AML-193 (cell line): ENCODE measurements around the gene GSTM3.
"Not testable (repeated sequence)": the region's sequence is repeated elsewhere in the genome, so short reads cannot be mapped to it uniquely, and the experiment has no call there.

Experiments
- DNase-seq, 2 experiments: peaks; one replicate each; lab custom pipeline; 2025; lab: John Stamatoyannopoulos, UW

The GSTM3 gene

DNA sequence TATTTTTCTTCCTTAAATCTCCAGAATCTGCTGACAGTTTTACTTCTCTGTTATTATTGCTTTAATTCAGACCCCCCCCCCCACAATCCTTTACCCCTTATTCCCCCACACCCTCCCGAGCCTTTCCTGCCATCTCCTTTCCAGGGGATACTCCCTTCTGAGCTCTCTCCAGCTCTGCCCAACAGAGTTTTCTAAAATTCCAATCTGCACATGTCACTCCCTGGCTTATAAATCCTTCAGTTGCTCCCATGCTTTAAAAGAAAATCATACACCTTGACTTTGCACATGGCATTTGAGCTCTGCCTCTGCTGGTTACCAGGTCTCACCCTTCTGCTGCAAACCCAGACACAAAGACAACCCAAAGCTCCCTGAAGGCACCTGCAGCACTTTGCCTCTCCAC lies 34.6 kb upstream of the GSTM3 start:
- DNase-seq = no peak

DNA sequence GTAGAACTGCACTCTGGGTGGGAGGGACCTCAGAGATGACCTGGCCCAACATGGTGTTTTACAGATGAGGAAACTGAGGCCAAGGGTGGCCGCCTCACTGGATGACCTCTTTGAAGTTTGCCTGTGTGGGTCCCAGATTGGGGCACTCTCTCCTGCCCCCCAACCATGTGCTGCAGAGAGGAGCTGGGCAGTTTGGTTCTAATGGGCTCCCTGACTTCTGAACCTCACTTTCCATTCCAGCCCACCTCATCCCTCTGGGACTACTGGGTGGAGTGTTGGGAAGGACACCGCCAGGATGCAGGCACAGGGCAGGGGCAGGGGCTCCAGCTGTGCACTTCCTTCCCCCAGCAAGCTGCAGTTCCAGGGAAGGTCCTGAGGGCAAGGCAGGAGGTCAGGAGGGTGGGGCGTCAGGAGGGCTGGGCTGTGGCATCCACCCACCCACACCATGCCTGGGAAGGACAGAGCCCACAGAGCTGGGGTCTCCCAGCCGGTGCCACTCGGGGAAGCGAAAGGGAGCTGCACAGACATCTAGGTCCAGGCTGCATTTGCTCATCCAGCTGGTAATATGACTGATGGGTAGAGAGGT lies 33.2 kb upstream of the GSTM3 start:
- DNase-seq = no peak

DNA sequence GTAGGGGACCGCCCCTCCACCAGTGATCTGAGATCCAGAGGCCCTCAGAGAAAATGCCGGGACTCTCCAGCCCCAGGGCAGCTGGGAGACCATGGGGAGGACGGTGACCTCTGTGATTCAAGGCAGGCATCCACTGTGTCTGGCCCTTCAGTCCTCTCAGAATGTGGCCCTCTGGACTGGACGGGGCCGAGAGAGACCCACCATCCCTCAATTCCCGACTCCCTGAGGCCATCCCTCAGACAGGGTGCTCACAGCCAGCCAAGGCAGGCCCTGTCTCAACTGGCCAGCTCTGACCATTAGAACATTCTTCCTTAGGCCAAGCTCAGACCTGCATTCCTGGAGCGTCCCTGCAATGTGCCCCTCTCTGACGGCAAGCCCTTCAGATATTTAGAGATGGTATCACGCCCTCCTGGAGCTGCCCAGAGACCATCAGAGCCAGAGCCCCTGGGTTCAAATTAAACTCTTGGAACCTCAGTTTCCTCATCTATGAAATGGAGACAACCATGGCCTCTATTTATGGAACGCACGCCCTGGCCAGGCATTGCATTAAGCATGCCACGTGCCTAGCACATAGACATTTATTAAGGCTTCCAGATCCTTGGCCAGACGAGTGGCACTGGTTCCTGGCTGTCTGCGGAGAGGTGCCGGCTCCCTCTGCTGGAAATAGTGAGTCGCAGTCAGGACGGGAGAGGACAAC lies 32.5 kb upstream of the GSTM3 start:
- peak; percentile 73 to 77 for DNase-seq

DNA sequence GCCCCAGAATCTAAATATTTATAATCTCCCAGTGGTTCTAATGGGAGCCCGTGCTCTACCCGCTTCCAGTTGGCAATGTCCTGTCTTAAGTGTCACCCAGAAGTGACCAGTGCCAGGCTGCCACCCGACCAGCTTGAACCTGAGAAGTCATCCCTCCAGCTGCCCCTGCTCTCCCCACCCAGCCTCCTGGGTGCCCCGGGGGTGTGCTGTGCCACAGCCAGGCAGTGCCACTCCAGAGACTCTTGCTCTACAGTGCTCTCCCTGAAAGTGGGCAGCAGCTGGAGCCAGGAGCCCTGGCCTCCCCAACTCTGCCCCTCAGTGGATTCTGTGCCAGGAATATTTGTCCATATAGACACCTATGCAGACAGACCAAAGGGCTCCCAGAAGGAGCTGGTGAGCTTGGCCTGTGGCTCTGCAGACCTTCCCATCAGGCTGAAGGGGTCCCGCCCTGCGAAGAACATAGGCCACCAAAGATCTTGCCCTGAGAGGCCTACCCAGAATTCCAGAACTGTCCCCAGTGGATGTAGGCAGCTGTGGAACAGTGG lies 31.9 kb upstream of the GSTM3 start:
- DNase-seq = no peak

DNA sequence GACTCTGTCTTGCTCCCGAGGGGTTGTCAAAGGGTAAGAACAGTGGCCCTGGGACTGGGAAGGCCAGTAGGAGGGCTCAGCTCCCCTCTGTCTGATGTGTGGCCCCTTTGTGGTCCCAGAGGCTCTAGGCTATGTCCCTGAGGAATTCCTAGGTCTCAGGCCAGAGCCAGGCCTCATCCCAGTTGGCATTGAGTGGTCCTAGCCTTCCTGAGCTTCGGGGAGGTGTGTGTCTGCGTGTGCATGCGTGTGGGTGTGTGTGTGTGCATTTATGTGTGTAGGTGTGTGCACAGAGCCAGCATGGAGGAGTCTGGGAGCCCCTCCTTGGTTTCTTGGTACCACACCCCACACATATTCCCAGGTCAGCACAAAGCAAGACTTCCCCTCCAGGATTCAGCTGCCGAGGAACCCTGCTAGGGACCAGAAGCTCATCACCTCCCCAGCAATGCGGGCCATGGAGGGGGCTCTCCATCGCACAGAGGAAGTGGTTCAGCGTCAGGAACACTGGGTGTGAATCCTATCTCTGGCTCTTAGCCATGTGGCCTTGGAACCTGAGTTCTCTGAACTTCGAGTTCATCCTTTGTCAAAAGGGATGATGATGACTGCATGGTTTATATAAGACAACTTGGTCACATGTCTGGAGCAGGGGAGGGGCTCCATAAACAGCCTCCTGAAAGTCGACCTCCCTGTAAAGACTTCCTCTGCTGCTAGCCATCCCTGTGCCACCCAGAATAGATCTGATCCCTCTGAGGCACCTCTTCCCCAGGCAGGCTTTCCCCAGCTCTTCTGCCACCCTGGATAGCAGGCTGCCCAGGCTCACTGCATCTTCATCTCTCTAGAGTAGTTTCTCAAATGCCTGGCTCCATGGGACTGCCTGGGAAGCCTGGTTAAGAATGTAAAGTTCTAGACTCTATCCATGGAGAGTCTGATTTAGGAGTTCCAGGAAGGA lies 31.1 kb upstream of the GSTM3 start:
- no peak for DNase-seq

DNA sequence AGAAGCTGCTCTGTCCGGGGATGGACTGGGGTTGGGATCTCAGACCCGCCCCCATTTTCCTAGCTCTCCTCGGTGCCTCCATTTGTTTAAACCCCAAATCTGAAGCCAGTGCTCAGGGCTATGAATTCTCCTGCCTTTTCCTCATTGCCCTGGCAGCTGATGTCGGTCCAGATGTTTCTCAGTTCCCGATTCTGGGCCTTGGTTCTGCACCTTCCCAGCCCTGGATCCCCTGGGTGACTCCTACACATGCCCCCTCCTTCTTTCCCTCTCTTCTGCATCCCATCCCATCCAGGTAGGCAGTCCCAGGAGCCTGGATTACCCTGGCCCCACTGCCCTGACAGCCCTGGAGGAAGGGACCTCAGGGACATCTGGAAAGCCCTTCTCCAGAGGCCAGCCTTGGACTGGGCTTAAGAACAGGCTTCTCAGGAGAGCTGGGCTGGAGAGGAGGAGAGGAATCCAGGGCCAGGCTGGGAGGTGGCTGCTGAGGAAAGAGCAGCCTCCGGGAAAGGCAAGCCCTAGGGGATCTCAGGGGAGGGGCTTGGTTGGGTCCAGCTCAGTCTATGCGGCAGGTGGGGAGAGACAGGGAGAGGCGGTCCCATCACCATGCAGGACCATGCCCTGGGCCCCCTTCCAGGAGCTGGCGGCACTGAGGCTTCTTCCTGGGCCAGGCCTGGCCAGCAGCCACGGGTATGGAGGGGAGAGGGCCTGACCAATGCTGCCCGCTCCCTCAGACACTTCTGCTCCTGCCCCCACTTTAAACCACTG lies 29.7 kb upstream of the GSTM3 start:
- DNase-seq = no peak

GRCh38 chr1:109769330-109770078 lies 28.7 kb upstream of the GSTM3 start:
- no peak for DNase-seq

DNA sequence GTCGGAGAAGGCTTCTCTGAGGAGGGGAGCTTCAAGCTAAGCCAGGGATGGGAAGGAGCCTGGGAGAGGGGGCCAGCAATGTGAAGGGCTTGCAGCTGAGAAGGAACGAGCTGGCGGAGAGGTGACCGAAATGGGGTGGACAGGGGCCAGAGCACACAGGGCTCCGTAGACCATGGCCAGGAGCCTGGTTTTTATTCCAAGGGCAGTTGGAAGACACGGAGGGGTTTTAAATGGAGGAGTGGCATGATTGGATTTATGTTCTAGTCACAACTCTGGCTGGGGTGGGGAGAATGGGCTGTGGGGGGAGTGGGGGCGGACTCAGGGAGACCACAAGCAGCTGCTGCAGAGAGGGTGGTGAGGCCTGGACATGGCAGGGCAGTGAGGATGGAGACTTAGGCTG lies 28.0 kb upstream of the GSTM3 start:
- no peak for DNase-seq

- DNase-seq = no peak
Observed at GRCh38 chr1:109768335-109768650, 27.5 kb upstream of the GSTM3 start.

GRCh38 chr1:109767637-109768334 lies 26.9 kb upstream of the GSTM3 start:
- DNase-seq = no peak

DNA sequence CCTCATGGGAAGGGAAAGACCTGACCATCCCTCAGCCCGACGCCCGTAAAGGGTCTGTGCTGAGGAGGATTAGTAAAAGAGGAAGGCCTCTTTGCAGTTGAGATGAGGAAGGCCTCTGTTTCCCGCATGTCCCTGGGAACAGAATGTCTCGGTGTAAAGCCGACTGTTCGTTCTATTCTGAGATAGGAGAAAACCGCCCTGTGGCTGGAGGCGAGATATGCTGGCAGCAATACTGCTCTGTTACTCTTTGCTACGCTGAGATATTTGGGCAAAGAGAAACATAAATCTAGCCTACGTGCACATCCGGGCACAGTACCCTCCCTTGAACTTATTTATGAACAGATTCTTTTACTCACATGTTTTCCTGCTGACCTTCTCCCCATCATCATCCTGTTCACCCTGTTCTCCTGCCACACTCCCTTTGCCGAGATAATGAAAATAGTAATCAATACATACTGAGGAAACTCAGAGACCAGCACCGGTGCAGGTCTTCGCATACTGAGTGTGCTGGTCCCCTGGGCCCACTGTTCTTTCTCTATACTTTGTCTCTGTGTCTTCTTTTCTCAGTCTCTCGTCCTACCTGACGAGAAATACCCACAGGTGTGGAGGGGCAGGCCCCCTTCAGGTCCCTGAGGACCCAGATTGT lies 26.3 kb upstream of the GSTM3 start:
- DNase-seq = not testable (repeated sequence)

DNA sequence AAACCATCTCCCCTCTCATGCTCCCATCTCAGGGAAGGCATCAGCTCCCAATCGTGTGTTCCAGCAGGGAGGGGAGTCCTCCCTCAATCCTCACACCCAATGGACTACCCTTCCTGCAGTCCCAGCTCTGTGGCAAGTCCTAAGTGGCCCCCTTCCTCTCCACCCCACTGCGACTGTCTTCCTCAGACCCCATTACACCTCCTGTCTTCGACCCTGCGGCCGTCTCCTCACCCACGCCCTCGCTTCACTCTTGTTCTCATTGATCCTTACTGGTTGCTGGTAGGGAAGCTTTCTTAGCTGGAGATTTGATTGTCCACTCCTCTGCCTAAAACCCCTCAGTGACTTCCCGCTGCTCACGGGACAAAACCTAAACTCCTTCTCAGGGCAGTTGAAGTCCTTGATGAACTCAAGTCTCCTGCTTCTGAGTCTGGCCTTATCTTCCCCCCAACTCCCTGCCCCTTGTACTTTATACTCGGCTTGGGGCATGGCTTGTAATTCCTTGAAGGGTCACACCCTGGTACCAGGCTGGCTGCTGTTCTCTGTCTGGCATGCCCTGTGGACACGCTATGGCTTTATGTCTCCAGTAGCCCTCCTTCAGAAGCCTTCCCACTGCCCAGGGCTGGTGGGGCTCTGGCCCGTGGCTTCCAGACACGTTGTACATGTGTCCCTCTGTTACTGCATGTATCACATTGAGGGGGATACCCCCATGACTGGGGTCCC lies 25.2 kb upstream of the GSTM3 start:
- DNase-seq = no peak

GRCh38 chr1:109765483-109765815 lies 24.6 kb upstream of the GSTM3 start:
- DNase-seq = no peak

GRCh38 chr1:109764561-109765482 lies 24.0 kb upstream of the GSTM3 start:
- no peak for DNase-seq

DNA sequence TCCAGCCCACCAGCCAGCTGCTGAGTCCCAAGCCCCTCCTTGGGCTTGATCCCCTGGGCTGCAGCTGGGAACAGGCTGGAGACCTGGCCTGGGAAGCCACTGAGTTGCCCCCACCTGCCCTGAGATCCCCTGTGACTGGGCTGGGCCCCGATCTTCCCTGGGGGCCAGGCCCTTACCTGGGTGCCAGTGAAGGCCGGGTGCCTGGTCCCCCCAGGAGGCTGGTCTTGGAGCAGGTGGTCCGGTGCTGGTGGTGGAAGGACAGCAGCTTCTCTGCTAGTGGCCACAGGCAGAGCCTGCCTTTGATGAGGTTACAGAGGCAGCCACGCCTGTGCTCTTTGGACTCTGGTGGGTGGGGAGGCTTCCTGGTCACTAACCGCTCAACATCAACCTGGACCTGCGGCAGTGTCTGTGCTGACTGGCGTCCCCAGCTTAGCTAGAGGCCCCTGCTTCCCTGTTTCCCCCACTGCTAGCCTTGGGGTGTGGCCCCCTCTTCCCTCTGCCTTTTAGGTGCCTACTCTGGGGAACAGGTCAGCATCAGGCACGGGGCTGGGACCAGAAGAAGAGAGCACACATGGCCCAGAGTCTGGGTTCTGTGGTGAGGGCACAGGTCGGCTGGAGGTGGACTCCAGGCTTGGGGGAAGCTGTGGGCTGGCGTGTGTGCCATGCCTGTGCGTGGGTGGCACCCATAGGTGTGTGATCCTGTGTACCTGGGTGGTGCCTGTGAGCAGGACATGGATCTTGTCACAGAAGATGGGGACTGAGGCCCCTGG lies 23.0 kb upstream of the GSTM3 start, which contains the start of gene EPS8L3:
TSS of gene EPS8L3 (minus strand) at position 278 of the 770 bp plus-strand sequence. CDS start 2,174 bp downstream, outside the sequence.
- no peak for DNase-seq

- DNase-seq = peak; percentile 7 to 15
Observed at GRCh38 chr1:109762821-109763645, 22.2 kb upstream of the GSTM3 start.
